HG03442 (cell line): Measurements from ENCODE around the gene ILDR1.
"Not testable (repeated sequence)": the region's sequence is repeated elsewhere in the genome, so short reads cannot be mapped to it uniquely, and the experiment has no call there.

Experiments
- ATAC-seq: cut with Tn5 transposase; IDR thresholded peaks from one replicate; pipeline ENCODE4 v1.9.1; 2021; ENCODE audit warnings: mild to moderate bottlenecking, moderate library complexity; ENCODE audit not compliant: unreplicated experiment

ILDR1 gene

DNA sequence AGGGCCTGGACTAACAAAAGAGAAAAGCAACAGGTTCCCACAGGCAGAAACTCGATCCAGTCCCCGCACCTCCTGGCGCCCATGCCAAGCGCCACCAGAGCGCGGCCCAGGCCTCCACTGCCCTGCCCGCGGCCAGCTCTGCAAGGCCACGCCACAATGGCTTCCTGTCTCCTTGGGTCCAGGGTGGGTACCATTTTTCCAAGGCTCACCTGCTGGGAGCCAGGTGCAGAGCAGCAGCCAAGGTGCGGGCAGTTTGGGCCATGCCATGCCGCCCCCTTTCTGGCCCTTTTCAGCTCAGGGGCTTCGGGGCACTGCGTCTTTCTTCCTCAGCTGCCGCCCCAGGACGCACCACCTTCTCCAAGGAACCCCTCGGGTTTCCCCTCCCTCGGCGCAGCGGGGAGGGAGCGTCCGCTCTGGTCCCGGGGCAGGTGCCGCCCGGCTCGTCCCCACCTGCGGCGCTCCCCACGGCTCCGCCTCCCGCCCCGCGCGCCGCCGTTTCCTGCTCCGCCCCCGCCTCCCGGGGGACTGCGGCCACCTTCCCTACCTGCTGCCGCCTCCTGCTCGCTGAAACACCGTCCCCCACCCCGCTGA lies at the start of gene ILDR1:
Gene ILDR1 (minus strand): TSS at position 437 of the 591 bp plus-strand sequence. CDS start 170 bp downstream, at position 267.
- ATAC-seq: peak; percentile 33

DNA sequence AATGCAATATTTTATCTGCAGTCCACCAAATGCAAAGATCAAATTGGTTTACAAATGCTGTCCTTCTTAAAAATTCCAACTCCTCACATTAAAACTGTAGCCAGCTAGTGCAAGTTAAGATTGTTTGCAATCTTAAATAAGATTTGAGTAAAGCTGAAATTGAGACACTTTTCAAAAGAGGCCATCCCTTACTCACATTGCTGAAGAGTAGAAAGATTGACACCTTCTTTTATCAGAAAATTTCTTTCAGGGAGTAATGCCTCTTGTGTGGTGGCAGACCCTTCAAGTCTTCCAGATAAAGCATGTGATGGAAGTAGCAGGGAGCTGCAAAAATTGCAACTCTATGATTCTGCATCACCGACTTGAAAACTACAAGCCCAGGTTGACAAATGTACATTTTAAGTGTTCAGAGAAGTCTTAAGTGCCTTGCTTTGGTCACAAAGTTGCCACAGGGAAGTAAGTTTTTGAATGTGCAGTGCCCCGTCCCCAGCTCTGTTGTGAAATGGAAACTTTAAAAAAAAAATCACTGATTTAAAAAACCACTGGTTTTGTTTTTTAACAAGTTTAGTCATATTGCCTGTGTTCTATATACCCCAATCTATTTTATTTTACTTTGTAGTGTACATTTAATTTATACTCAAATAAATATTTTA lies 45.7 kb upstream of the ILDR1 start:
- ATAC-seq: peak; percentile 28

DNA sequence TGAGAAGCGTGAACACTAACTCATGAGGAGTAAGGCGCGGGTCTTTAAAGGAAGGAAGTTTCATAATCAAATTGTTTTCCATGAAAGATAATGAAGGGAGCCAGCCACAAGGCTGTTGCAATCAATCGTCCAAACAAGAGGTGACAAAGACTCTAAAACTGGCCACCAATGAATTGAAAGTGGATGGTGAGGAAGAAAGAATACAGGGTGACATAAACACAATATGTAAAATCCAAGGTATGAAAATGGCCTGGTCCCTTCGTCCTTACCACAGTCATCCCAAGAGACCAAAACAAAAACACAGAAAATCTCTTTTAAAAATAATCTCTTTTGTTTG lies 45.1 kb upstream of the ILDR1 start:
- peak; percentile 46 for ATAC-seq

DNA sequence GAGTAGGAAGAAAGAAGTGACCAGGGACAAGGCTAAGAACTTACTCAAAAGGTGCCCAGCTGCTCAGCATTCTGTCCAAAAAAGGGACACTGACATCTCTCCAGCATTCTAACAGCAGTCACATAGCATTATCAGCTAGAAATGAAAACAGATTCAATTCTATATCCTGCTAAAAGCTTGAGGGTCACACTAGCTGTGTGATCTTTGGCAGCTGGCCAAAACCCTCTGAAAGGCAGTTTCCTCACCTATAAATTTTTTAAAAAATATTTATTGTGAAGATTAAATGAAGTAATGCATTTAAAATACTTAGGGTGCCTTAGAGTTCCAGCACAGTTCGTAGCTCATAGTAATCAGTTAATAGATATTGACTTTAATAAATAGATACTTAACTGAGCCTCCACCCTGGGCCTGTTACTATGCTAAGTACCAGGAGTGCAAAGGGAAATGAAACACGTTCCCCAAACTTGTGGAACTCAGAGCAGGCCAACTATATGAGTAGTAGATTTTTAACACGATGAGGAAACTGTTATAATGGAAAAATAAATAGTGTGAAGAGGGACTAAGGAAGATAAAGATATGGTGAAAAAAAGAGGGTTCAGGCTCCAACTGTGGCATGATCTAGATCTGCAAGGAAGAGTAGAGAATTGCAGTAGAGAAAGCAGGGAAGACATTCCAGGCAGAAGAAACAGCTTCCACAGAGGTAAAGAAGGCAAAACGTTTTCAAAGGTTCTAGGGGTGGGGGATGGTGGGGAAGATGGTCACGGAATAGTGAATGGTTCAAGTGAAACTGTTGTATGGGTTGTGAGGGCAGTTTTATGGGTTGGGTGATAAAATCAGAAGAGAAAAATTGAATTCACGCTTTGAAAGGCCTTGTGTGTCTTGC lies 44.5 kb upstream of the ILDR1 start:
- no peak for ATAC-seq

DNA sequence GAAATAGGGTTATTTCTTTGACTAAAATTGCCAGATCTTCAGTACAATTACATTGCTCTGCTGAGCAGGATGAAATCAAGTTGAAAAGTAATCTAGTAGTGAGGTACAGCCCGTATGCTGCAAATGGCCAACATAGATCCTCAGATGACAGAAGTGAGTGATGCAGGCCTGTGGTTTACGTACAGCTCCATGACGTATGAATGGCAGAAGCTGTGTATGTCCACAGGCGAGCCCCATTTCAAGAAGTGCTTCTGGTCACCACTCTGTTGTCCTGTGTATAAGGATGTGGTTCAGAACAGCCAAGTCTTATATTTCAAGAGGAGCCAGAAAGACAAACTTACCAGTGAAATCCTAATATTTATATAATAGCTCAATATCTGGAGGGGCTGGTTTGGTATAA lies 42.3 kb upstream of the ILDR1 start:
- no peak for ATAC-seq

DNA sequence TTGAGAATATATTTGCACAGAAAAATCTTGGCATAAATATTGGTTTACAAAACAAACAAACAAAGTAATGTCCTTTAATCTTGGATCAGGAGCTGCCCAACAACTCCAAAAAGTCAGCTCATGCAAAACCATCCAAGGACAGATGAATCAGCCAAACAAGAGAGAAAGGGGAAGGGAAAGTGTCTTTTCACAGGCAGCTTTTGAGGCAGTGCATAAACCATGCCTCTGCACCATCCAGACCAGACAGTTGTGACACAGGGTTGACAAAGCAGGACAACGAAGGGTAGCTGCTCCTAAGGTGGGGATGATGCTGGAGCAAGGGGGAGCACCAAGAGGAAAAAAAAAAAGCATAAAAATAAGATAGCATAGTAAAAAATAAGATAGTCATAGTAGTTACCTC lies 41.9 kb upstream of the ILDR1 start:
- no peak for ATAC-seq

DNA sequence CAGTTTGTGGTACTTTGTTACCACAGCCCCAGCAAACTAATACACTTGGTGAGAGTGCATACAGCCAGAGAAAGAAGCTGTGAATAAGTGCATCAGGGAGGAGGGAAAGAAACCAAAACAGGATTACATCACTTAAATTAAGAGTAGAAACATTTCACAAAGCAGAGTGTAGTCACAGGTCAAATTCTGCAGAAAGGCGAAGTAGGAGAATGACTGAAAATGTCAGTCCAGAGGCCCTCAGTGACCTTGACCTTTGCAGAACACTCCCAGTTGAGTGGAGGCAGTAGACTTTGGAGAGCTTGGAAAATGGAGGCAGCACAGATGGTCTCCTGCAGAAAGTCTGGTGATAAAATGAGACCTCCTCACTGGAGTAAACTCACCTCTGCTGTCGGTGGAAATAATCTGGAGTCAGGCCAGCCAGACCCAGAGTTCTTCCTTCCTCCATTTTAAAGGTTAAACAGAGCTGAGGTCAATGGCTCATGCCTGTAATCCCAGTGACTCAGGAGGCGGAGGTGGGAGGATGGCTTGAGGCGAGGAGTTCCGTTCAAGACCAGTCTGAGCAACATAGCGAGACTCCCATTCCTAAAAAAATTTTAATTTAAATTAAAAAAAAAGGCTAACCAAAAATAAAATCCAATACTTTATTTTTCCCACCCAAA lies 38.1 kb upstream of the ILDR1 start:
- ATAC-seq: no peak

DNA sequence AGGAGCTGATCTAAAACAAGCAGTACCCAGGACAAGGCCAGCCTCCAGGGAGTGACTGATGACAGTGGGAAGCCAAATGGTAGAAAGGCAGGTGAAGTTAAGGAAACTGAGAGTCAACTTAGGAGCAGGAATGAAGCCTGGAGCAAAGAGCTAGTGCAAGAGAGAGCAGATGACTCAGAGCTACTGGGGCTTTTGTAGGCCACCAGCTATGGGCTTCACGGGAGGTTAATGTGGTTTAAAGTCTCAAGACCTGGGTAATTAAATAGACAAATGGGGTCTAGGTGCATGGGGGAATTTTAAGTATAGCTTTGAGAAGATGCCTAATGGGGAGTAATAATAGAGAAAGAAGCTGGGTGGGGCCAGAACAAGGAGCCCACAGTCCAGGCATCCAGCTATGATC lies 36.2 kb upstream of the ILDR1 start:
- ATAC-seq: peak; percentile 33

DNA sequence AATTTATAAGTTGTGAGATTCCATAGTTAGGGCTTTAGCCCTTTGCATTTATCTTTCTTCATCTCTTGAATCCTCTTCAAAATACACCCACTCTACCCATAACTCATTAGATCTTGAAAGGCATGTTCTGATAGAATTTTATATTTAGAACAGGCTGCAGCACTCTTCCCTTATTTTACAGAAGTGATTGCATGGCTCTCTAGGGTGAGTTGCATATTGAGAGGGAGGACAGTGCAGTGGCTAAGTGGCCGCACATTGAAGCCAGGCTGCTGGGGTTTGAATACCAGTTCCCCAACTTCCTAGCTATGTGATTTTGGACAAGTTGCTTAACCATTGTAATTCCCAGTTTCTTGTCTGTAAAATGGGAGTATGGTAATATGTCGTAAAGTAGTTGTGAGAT lies 35.6 kb upstream of the ILDR1 start:
- no peak for ATAC-seq

DNA sequence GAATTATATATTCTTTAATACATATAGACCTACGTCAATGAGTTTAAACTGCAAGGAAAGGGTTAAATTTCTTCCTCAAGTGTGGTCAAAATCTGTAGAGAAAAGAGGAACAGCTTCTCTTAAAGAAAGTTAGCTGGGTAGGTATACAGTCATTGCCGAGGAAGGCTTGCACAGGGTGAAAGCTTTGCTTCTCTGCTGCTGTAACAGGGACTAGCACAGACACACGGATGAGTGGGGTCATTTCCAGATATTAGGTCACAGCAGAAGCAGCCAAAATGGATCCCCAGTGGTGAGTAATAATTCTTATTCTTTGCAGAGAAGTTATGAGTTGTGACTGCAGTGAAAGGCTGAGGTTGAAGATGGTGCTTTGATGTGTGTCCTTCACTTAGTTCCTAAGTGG lies 33.2 kb upstream of the ILDR1 start, which contains the start of gene CD86:
Gene CD86 (plus strand): TSS at position 148 of the 400 bp plus-strand sequence. CDS start 128 bp downstream, at position 276.
- ATAC-seq: peak; percentile 96

DNA sequence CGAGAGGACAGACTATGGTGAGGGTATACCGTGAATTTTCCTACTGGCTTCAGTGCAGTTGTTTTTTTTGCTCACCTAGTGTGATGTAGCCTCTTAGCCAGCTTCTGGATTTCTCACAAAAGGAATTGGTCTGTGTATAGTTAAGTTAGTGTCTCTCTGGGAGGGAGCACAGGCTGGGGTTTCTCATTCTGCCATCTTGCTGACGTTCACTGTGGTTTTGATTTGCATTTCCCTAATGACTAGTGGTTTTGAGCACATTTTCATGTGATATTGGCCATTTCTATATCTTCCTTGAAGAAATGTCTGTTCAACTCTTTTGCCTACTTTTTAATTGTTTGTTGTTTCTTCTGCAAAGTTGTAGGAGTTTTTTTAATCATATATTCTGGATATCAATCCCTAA lies 30.9 kb upstream of the ILDR1 start:
- no peak for ATAC-seq

DNA sequence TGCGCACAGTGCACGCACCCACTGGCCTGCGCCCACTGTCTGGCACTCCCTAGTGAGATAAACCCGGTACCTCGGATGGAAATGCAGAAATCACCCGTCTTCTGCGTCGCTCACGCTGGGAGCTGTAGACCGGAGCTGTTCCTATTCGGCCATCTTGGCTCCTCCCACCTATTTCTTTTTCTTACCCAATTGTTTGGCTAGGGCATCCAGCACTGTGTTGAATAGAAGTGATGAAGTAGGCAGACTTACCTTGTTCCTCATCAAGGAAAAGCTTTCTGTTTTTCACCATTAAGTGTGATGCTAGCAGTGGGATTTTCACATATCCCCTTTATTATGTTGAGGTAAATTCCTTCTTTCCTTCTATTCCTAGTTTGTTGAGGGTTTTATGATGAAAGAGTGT lies 25.7 kb upstream of the ILDR1 start:
- not testable (repeated sequence) for ATAC-seq

DNA sequence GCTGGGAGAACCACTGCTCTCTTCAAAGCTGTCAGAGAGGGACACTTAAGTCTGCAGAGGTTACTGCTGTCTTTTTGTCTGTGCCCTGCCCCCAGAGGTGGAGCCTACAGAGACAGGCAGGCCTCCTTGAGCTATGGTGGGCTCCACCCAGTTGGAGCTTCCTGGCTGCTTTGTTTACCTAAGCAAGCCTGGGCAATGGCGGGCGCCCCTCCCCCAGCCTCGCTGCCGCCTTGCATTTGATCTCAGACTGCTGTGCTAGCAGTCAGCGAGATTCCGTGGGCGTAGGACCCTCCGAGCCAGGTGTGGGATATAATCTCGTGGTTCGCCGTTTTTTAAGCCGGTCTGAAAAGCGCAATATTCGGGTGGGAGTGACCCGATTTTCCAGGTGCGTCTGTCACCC lies 25.2 kb upstream of the ILDR1 start:
- not testable (repeated sequence) for ATAC-seq

DNA sequence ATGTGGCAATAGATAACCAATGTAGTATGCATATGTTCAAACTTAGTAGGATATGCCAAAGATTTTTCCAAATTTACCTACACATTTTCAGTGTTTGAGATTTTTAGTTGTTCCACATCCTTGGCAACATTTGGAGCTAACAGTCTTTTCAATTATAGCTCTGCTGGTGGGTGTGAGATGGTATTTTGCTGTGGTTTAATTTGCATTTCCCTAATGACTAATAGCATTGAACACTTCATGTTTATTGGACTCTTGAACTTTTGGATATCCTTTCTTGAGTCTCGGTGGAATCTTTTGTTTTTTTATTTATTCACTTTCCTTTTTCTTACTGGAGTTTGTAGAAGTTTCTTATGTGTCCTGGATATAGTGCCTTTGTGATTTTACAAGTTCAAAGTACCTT lies 11.0 kb upstream of the ILDR1 start:
- ATAC-seq: peak; percentile 34

DNA sequence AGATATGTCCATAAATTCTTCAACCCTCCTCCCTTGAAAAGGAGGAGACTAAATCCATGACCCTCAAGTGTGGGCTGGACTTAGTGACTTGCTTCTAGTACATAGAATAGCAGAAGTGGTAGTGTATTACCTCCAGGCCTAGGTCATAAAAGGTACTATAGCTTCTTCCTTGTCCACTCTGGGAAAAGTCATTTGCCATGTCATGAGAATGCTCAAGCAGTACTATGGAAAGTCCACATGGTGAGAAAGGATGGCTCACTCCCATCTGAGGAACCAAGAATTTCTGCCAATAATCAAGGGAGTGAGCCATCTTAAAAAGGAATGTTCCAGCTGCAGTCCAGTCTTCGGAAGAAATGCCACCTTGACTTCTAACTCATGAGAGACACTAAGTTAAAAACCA lies 10.5 kb upstream of the ILDR1 start:
- no peak for ATAC-seq

DNA sequence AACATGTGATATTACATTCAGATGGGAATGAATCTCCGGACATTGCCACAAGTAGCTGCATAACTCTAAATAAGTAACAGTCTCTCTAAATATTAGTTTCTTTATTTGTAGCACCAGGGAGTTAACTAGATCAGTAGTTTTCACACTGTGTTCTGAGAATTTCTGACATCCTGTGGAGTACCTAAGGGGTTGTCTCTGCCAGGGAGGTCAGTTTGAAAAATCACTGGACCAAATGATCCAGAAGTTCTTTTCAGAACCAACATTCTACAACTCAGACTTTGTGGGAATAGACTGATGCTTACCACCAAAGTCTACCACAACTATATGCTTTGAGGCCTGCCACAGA lies 9.0 kb upstream of the ILDR1 start:
- peak; percentile 25 for ATAC-seq

DNA sequence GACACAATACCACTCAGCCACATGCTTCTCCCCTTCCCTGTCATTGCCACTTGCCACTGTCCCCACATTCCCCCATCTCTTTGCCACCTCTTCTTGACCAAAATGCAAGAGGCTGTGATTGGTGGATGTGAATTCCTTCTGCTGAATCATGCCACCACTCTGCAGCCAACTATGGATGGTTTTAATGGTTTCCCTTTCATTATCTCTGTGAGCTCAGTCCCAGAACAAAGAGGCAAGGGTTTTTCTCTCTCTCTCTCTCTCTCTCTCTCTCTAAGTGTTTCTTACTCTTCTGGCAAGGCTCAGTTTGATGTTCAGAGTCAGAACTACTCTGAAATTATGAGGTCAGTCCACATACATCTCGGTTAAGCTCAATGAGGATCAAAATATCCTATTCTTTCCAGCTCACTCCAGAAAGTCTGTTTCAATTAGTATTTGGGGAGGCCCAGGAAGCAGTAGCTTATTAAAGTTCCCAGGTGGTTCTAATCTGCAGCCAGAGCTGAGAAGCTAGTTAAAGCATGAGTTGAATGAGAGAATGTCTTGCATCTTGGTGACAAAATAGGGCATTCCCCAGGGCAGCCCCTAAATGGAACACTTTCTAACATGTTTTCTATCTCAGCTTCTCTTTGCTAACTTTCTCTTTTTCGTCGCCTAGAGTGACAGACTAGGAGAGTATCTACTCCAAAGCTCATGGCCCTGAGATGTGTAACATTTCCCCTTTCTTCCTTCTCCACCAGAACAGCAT lies 8.5 kb upstream of the ILDR1 start:
- ATAC-seq: peak; percentile 61

DNA sequence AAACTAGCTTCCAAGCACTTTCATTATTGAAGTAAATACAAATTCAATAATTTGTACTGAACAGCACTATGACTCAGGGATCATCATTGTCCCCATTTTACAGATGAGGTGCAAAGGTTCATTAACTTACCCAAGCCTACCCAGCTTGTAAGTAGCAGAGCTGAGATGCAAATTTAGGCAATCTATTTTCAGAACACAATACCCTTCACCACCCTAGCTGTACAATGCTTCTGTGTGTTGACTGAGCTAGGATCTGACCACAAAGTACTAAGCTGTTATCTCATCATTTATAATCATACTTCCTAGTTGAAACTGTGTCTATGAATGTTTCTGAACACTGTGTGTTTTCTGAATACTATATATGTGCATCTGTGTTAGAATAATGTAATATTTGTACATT lies 3.2 kb upstream of the ILDR1 start:
- ATAC-seq: peak; percentile 92

DNA sequence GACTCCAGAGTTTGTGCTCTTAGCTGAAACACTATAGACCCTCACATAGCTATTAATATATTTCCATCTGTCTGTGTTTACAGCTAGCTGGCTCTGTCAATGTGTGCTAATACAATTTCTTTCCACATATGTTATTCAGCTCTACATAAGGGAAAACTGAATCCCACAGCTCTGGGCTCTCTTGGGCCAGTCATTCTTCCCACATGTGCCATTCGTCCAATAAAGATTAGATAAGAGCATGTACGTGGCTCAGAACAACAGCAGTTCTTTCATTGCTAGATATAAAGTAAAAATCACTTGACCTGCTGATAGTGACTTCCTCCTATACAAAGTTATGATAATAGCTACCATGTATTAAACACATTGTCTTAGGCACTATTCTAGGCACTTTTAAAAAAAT lies 2.8 kb upstream of the ILDR1 start:
- ATAC-seq: no peak

DNA sequence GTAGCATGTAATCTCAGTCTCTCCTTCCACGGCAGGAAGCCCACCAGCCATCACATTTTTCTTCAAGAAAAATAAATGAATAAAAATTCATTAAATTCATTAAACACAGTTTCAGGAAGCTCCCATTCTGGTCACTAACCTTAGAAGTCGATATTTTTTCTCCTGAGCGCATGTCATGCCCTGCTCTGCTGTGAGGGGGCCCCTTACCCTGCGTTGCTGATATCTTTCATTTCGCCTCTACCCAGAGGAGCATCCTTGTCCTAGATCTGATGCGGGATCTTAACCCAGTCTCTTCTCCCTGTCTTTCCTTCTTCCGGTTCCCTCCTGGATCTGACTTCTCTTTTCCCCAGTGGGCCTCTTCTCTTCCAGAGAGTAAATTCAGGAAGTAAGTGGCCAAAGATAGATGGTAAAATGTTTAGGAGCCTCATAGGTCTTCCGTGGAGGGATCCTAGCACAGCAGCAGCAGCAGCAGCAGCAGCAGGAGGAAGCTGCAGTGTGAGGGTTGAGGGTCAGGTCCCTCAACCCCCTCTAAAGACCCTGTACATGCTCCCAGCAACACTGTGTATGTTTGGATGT lies 1.4 kb upstream of the ILDR1 start:
- ATAC-seq: no peak
